Neural cell (in vitro differentiated cells): ENCODE results near the gene LIPA.

ENCODE experiments used
- EP300 ChIP-seq: fragments of 450-650 bp; conservative IDR thresholded peaks from 2 replicates; pipeline ENCODE4 v1.6.1; 2014; ENCODE audit warnings: antibody characterized with exemption, mild to moderate bottlenecking, moderate library complexity; ENCODE audit not compliant: poor library complexity, severe bottlenecking
- EZH2 ChIP-seq: fragments of 200-600, 300-800 bp; shearing (Covaris generic), sonication (generic); IDR thresholded peaks from 2 replicates; pipeline ENCODE4 v1.6.1; 2014; ENCODE audit warnings: antibody characterized with exemption, low read length, borderline replicate concordance, mild to moderate bottlenecking; ENCODE audit not compliant: insufficient read depth, poor library complexity, severe bottlenecking
- MXI1 ChIP-seq: fragments of 450-650 bp; conservative IDR thresholded peaks from 2 replicates; pipeline ENCODE4 v1.6.1; 2014; ENCODE audit warnings: antibody characterized with exemption, mild to moderate bottlenecking; ENCODE audit not compliant: poor library complexity, severe bottlenecking
- POLR2AphosphoS5 ChIP-seq: IDR thresholded peaks from 2 replicates; pipeline ENCODE4 v1.6.1; 2012
- RAD21 ChIP-seq: fragments of 450-650 bp; conservative IDR thresholded peaks from 2 replicates; pipeline ENCODE4 v1.6.1; 2014; ENCODE audit warnings: antibody characterized with exemption, mild to moderate bottlenecking, moderate library complexity
- REST ChIP-seq: IDR thresholded peaks from 2 replicates; pipeline ENCODE4 v1.6.1; 2012; ENCODE audit warnings: borderline replicate concordance
- TAF1 ChIP-seq: IDR thresholded peaks from 2 replicates; pipeline ENCODE4 v1.6.1; 2012; ENCODE audit warnings: low read depth
- TF ChIP-seq, protein P1 (sequence below): fragments of 450-650 bp; IDR thresholded peaks from 2 replicates; pipeline ENCODE4 v1.5.1; 2014; ENCODE audit warnings: antibody characterized with exemption, mild to moderate bottlenecking, moderate library complexity; ENCODE audit not compliant: poor library complexity, severe bottlenecking

DNA sequence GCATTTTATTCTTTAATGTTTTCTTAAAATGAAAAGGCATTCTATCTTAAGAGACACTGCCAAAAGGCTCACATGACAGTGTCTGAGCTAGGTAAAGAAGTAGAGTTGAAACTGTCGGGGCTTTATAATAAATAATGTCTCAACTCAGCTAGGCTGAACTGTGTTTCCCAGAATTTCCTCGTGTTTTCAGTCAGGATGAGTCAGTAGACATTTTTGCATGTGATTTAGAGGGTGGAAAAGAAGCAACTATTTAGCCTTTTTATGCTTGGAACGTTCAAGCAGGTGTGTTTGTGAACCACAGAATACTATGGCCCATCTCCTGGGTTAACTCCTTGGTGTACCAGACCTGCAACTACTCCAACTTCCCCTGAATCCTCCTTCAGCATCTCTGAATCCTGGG, 23.4 kb upstream of the LIPA start:
- TF ChIP-seq, protein P1, sequence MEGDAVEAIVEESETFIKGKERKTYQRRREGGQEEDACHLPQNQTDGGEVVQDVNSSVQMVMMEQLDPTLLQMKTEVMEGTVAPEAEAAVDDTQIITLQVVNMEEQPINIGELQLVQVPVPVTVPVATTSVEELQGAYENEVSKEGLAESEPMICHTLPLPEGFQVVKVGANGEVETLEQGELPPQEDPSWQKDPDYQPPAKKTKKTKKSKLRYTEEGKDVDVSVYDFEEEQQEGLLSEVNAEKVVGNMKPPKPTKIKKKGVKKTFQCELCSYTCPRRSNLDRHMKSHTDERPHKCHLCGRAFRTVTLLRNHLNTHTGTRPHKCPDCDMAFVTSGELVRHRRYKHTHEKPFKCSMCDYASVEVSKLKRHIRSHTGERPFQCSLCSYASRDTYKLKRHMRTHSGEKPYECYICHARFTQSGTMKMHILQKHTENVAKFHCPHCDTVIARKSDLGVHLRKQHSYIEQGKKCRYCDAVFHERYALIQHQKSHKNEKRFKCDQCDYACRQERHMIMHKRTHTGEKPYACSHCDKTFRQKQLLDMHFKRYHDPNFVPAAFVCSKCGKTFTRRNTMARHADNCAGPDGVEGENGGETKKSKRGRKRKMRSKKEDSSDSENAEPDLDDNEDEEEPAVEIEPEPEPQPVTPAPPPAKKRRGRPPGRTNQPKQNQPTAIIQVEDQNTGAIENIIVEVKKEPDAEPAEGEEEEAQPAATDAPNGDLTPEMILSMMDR, result no peak
- TF ChIP-seq EP300, result no peak
- TF ChIP-seq REST, result no peak
- TF ChIP-seq EZH2, result no peak
- TF ChIP-seq POLR2AphosphoS5, result no peak
- TF ChIP-seq MXI1, result no peak
- TF ChIP-seq TAF1, result no peak
- no peak for TF ChIP-seq RAD21
